Calu3 (cell line): ENCODE measurements around the gene LRRC27. TPM values are rescaled to one million over a fixed set of nuclear protein-coding genes. Genes with fewer than 3 reads are reported as not detected.

Experiments used
- BruUV-seq: library from RNA; stranded (reverse); fragments of 400-500 nt; replicated peaks from 2 replicates; lab custom pipeline; 2021; lab: Mats Ljungman, UMichigan
- CTCF ChIA-PET: fragments of 300-600 bp; sonication (Branson Sonifier 250); formaldehyde crosslinking; loops from one replicate; lab custom pipeline; 2022; ENCODE audit warnings: antibody characterized with exemption; lab: Charles Lee
- DNase-seq: peaks from one replicate; pipeline ENCODE4 v3.0.0; 2022
- H3K27ac Mint-ChIP-seq: one replicate; pipeline ENCODE4 v1.8.0; 2022; ENCODE audit warnings: mixed read lengths; ENCODE audit not compliant: unreplicated experiment
- H3K27me3 Mint-ChIP-seq: one replicate; pipeline ENCODE4 v1.8.0; 2022; ENCODE audit warnings: mixed read lengths; ENCODE audit not compliant: unreplicated experiment
- H3K36me3 Mint-ChIP-seq: one replicate; pipeline ENCODE4 v1.8.0; 2022; ENCODE audit warnings: mild to moderate bottlenecking, moderate library complexity, mixed read lengths; ENCODE audit not compliant: insufficient read depth, unreplicated experiment
- H3K4me1 Mint-ChIP-seq: one replicate; pipeline ENCODE4 v1.8.0; 2022; ENCODE audit warnings: mild to moderate bottlenecking, low read depth, mixed read lengths; ENCODE audit not compliant: unreplicated experiment
- H3K4me3 Mint-ChIP-seq: one replicate; pipeline ENCODE4 v1.8.0; 2022; ENCODE audit warnings: mild to moderate bottlenecking, low read depth, moderate library complexity, mixed read lengths; ENCODE audit not compliant: unreplicated experiment
- H3K9me3 Mint-ChIP-seq: one replicate; pipeline ENCODE4 v1.8.0; 2022; ENCODE audit warnings: low read depth, mixed read lengths; ENCODE audit not compliant: unreplicated experiment
- intact Hi-C: fragments of 100-400 bp; cut with micrococcal nuclease; formaldehyde crosslinking; loops from one replicate; pipeline ENCODE4 v1.10.0; 2022; ENCODE audit not compliant: unreplicated experiment
- total RNA-seq: library from RNA; stranded (reverse); gene quantifications from 2 replicates; pipeline ENCODE4 v1.2.3, GENCODE V29; 2022
- TF ChIP-seq, protein P1 (sequence below): fragments of 200-600 bp; IDR thresholded peaks from one replicate; pipeline ENCODE4 v1.8.0; 2022; ENCODE audit warnings: antibody characterized with exemption; ENCODE audit not compliant: unreplicated experiment

LRRC27 gene
- total RNA-seq, 1 experiment from 2014 or later = 4.6 TPM

DNA sequence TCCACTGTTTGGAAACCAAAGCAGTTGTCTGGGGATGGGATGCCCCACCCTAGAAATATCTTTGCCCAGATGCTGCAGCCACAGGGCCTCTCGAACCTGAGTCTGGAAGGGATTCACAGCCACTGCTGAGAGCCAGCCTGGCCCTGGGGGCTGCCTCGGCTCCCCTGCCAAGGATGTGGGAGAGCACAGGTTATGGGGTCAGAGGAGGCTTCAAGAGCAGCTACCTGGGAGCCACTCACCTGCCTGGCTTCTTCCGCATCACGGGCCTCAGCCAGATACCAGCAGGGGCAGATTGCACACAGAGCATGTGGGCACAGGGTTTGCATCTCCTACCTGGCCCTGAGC lies 59.7 kb downstream of the LRRC27 start:
- H3K36me3 Mint-ChIP-seq = no peaks in the 10 kb centered on the region
- intact Hi-C loops = no loop called here
- CTCF ChIA-PET = no interaction called here
- TF ChIP-seq, protein P1, sequence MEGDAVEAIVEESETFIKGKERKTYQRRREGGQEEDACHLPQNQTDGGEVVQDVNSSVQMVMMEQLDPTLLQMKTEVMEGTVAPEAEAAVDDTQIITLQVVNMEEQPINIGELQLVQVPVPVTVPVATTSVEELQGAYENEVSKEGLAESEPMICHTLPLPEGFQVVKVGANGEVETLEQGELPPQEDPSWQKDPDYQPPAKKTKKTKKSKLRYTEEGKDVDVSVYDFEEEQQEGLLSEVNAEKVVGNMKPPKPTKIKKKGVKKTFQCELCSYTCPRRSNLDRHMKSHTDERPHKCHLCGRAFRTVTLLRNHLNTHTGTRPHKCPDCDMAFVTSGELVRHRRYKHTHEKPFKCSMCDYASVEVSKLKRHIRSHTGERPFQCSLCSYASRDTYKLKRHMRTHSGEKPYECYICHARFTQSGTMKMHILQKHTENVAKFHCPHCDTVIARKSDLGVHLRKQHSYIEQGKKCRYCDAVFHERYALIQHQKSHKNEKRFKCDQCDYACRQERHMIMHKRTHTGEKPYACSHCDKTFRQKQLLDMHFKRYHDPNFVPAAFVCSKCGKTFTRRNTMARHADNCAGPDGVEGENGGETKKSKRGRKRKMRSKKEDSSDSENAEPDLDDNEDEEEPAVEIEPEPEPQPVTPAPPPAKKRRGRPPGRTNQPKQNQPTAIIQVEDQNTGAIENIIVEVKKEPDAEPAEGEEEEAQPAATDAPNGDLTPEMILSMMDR = no peak
- no peaks in the 10 kb centered on the region for H3K9me3 Mint-ChIP-seq
- H3K4me1 Mint-ChIP-seq = no peaks in the 10 kb centered on the region
- H3K27ac Mint-ChIP-seq = no peak overlapping the region
- BruUV-seq = no TSS peak
- H3K4me3 Mint-ChIP-seq = no peak overlapping the region
- no peak for DNase-seq
- H3K27me3 Mint-ChIP-seq = no peaks in the 10 kb centered on the region

DNA sequence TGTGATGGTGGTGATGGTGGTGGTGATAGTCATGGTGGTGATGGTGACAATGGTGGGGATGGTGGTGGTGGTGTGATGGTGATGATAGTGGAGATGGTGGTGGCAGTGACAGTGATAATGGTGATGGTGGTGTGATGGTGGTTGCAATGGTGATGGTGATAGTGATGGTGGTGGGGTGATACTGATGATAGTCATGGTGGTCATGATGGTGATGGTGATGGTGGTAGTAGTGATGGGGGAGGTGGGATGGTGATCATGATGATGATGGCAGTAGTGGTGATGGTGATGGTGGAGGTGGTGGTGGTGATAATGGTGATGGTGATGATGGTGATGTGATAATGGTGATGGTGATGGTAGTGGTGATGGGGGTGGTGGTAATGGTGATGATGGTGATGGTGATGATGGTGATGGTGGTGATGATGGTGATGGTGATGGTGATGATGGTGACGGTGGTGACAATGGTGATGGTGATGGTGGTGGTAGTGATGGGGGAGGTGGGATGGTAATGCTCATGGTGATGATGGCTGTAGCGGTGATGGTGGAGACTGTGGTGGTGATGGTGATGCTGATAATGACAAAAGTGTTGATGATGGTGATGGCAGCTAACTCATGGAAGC lies 60.3 kb downstream of the LRRC27 start:
- DNase-seq = no peak
- TF ChIP-seq, protein P1 = no peak
- BruUV-seq = no TSS peak
- Mint-ChIP-seq H3K9me3 (no peaks in the 10 kb centered on the region), H3K4me3 (no peak overlapping the region), H3K27ac (no peak overlapping the region), H3K27me3 (no peaks in the 10 kb centered on the region), H3K4me1 (no peaks in the 10 kb centered on the region), H3K36me3 (peaks cover under 1% of the 10 kb centered on the region)
- intact Hi-C loops = no loop called here
- CTCF ChIA-PET = no interaction called here

DNA sequence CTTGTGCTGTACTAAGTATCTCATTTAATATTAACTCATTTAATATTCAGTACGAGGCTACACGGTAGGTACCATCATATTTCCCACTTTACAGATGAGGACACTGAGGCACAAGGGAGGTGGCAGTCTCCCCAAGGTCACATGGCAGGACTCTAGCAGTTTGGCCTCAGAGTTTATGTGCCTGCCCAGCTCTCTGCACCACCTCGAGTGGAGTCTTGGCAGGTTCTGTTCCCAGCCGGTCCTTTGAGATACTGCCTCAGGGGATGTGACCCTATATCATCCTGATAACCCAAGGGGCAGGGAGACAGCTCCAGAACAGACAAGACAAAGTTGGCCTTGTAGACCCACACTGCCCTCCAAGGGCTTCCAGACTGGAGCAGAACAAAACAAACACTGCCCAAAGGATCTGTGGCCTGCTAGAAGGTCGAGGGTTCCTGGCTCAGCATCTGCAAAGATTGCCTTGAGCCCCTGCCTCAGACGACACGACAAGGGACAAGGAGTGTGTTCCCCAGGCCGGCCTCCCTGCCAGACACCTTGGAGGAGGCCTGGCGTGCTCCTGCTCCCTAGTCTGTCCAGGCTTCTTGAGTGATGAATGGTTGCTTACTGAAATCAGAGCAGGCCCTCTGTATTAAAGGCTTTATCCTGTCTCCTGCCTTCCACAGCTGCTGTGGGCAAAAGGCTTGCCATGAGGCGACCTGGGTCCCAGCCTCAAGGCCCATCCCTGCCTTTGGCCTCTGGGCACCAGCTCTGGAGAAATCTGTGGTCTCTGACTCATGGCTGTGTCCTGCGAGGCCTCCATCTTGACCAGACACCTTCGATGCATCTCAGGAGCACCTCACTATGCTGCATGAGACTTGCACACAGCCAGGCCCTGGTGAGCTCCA lies 61.1 kb downstream of the LRRC27 start:
- BruUV-seq = no TSS peak
- intact Hi-C loops = no loop called here
- TF ChIP-seq, protein P1 = no peak
- CTCF ChIA-PET = no interaction called here
- Mint-ChIP-seq H3K27me3 (no peaks in the 10 kb centered on the region), H3K9me3 (no peaks in the 10 kb centered on the region), H3K27ac (no peak overlapping the region), H3K4me1 (no peaks in the 10 kb centered on the region), H3K4me3 (no peak overlapping the region), H3K36me3 (peaks cover 8% of the 10 kb centered on the region)
- no peak for DNase-seq

GRCh38 chr10:132393695-132394181 lies 61.7 kb downstream of the LRRC27 start:
- CTCF ChIA-PET = no interaction called here
- intact Hi-C loops = no loop called here
- Mint-ChIP-seq H3K27me3 (no peaks in the 10 kb centered on the region), H3K4me1 (no peaks in the 10 kb centered on the region), H3K4me3 (no peak overlapping the region), H3K36me3 (peaks cover 10% of the 10 kb centered on the region), H3K27ac (no peak overlapping the region), H3K9me3 (no peaks in the 10 kb centered on the region)
- DNase-seq = no peak
- TF ChIP-seq, protein P1 = no peak
- no TSS peak for BruUV-seq
